Measurements from ENCODE around the gene GRM7. TPM values are rescaled to one million over a fixed set of nuclear protein-coding genes. Genes with fewer than 3 reads are reported as not detected.

The GRM7 gene
- total and polyA plus RNA-seq, 9 of the 15 experiments (the other 6 are each of a cell fraction or from before 2014, with no cell fraction given), result not detected

GRCh38 chr3:7445331-7445730 lies 584.4 kb downstream of the GRM7 start:
- H3K4me3 ChIP-seq, result no peak overlapping the region
- H3K4me2 ChIP-seq (ENCODE audit: insufficient read depth, low read length), result no peak overlapping the region
- H3K27ac ChIP-seq (ENCODE audit: extremely low read depth, low read depth, low read length), result no peak overlapping the region
- DNase-seq (ENCODE audit: extremely low read depth in 1 of 4, low spot score in 3 of 4) (no peak), FAIRE-seq (no peak), ATAC-seq (no peak)
- WGBS (ENCODE audit: insufficient coverage, low coverage, missing lambda C conversion rate), result 0% methylated on average over 5 of the region's 5 CpGs
- CTCF ChIA-PET (ENCODE audit: low intra/inter-chr PET ratio), result no interaction called here
- no peaks in the 10 kb centered on the region; the same call in 1 of the 2 replicates for H3K9me3 ChIP-seq (replicated peaks; ENCODE audit: control insufficient read depth, insufficient read depth, low read depth, low read length)
- TF ChIP-seq, protein P1, sequence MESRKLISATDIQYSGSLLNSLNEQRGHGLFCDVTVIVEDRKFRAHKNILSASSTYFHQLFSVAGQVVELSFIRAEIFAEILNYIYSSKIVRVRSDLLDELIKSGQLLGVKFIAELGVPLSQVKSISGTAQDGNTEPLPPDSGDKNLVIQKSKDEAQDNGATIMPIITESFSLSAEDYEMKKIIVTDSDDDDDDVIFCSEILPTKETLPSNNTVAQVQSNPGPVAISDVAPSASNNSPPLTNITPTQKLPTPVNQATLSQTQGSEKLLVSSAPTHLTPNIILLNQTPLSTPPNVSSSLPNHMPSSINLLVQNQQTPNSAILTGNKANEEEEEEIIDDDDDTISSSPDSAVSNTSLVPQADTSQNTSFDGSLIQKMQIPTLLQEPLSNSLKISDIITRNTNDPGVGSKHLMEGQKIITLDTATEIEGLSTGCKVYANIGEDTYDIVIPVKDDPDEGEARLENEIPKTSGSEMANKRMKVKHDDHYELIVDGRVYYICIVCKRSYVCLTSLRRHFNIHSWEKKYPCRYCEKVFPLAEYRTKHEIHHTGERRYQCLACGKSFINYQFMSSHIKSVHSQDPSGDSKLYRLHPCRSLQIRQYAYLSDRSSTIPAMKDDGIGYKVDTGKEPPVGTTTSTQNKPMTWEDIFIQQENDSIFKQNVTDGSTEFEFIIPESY (CRISPR knock-in tag; IDR thresholded peaks at IDR 0.05), result no peak
- no peaks in the 10 kb centered on the region for H3K4me1 ChIP-seq (replicated peaks in 1 of 2; ENCODE audit: control insufficient read depth in 2 of 2, insufficient read depth in 2 of 2, low read length in 2 of 2)
- H3K9me1 ChIP-seq (ENCODE audit: control insufficient read depth, insufficient read depth, low read length), result no peaks in the 10 kb centered on the region
- no TSS peak for BruUV-seq (replicated peaks)
- H3K36me3 ChIP-seq (ENCODE audit: control insufficient read depth, insufficient read depth, low read length), result no peaks in the 10 kb centered on the region
- no peaks in the 10 kb centered on the region for H3K79me2 ChIP-seq (ENCODE audit: control insufficient read depth, insufficient read depth, low read length)
- H3K9ac ChIP-seq (ENCODE audit: insufficient read depth in 1 of 2, low read depth in 2 of 2, low read length in 2 of 2), result no peak overlapping the region
- H3K27me3 ChIP-seq (ENCODE audit: control insufficient read depth in 2 of 2, insufficient read depth in 2 of 2, low read length in 2 of 2), result no peaks in the 10 kb centered on the region
- intact Hi-C loops (cut with micrococcal nuclease) (no loop called here), in situ Hi-C loops (cut with MboI) (no loop called here)
- POLR2A ChIA-PET, result no interaction called here
- H4K20me1 ChIP-seq (replicated peaks; ENCODE audit: control insufficient read depth, insufficient read depth, low read length), result no peaks in the 10 kb centered on the region
- no peak overlapping the region for H2AFZ ChIP-seq (ENCODE audit: low read depth, low read length)

GRCh38 chr3:7447197-7447769 lies 586.4 kb downstream of the GRM7 start:
- ChIA-PET CTCF (ENCODE audit: low intra/inter-chr PET ratio) (no interaction called here), POLR2A (no interaction called here)
- H3K79me2 ChIP-seq (ENCODE audit: control insufficient read depth, insufficient read depth, low read length), result no peaks in the 10 kb centered on the region
- WGBS (ENCODE audit: insufficient coverage, low coverage, missing lambda C conversion rate), result 2% methylated on average over 6 of the region's 6 CpGs
- no peak for ATAC-seq
- H3K9me1 ChIP-seq (ENCODE audit: control insufficient read depth, insufficient read depth, low read length), result no peaks in the 10 kb centered on the region
- no peaks in the 10 kb centered on the region for H3K4me1 ChIP-seq (replicated peaks in 1 of 2; ENCODE audit: control insufficient read depth in 2 of 2, insufficient read depth in 2 of 2, low read length in 2 of 2)
- in situ Hi-C loops (cut with MboI), result no loop called here
- no peak for FAIRE-seq
- H3K27me3 ChIP-seq (ENCODE audit: control insufficient read depth in 2 of 2, insufficient read depth in 2 of 2, low read length in 2 of 2), result no peaks in the 10 kb centered on the region
- H3K9ac ChIP-seq (ENCODE audit: insufficient read depth in 1 of 2, low read depth in 2 of 2, low read length in 2 of 2), result no peak overlapping the region
- peaks cover 2% of the 10 kb centered on the region; the same call in 1 of the 2 replicates for H3K9me3 ChIP-seq (replicated peaks; ENCODE audit: control insufficient read depth, insufficient read depth, low read depth, low read length)
- H3K36me3 ChIP-seq (ENCODE audit: control insufficient read depth, insufficient read depth, low read length), result no peaks in the 10 kb centered on the region
- no peak overlapping the region for H3K27ac ChIP-seq (ENCODE audit: extremely low read depth, low read depth, low read length)
- H2AFZ ChIP-seq (ENCODE audit: low read depth, low read length), result no peak overlapping the region
- no peak for DNase-seq (ENCODE audit: extremely low read depth in 1 of 4, low spot score in 3 of 4)
- H3K4me2 ChIP-seq (ENCODE audit: insufficient read depth, low read length), result no peak overlapping the region
- no TSS peak for BruUV-seq (replicated peaks)
- no peak overlapping the region for H3K4me3 ChIP-seq
- intact Hi-C loops (cut with micrococcal nuclease), result no loop called here
- no peaks in the 10 kb centered on the region for H4K20me1 ChIP-seq (replicated peaks; ENCODE audit: control insufficient read depth, insufficient read depth, low read length)
- TF ChIP-seq TCF7L2 (IDR thresholded peaks at IDR 0.05; ENCODE audit: low read depth, low read length), result no peak
- TF ChIP-seq, protein P2, sequence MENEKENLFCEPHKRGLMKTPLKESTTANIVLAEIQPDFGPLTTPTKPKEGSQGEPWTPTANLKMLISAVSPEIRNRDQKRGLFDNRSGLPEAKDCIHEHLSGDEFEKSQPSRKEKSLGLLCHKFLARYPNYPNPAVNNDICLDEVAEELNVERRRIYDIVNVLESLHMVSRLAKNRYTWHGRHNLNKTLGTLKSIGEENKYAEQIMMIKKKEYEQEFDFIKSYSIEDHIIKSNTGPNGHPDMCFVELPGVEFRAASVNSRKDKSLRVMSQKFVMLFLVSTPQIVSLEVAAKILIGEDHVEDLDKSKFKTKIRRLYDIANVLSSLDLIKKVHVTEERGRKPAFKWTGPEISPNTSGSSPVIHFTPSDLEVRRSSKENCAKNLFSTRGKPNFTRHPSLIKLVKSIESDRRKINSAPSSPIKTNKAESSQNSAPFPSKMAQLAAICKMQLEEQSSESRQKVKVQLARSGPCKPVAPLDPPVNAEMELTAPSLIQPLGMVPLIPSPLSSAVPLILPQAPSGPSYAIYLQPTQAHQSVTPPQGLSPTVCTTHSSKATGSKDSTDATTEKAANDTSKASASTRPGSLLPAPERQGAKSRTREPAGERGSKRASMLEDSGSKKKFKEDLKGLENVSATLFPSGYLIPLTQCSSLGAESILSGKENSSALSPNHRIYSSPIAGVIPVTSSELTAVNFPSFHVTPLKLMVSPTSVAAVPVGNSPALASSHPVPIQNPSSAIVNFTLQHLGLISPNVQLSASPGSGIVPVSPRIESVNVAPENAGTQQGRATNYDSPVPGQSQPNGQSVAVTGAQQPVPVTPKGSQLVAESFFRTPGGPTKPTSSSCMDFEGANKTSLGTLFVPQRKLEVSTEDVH (IDR thresholded peaks at IDR 0.05; ENCODE audit: low read depth, partially characterized antibody), result no peak
- TF ChIP-seq ZNF282 (CRISPR knock-in tag; IDR thresholded peaks at IDR 0.05), result no peak
- TF ChIP-seq CBX2 (IDR thresholded peaks at IDR 0.05; ENCODE audit: insufficient read depth, low read length, poor library complexity, severe bottlenecking), result no peak

All from K562 (cell line).